ENCODE results near the gene WT1. TPM values are rescaled to one million over a fixed set of nuclear protein-coding genes. Genes with fewer than 3 reads are reported as not detected.
"Not testable (repeated sequence)": the region's sequence is repeated elsewhere in the genome, so short reads cannot be mapped to it uniquely, and the experiment has no call there.

WT1 gene
- polyA plus RNA-seq, 3 donors: 0.28 to 27.1 (median 14.5) TPM

- no peak overlapping the region for H3K27ac ChIP-seq (ENCODE audit: low read depth, low read length)
- WGBS, 3 donors: 21 to 60% (median 57%) methylated on average over 16 of the region's 16 CpGs
Measured at GRCh38 chr11:32400196-32400595, 35.1 kb downstream of the WT1 start.

GRCh38 chr11:32396991-32397390 lies 38.3 kb downstream of the WT1 start:
- WGBS, 3 donors: 71 to 86% (median 85%) methylated on average over 4 of the region's 4 CpGs
- H3K27ac ChIP-seq (ENCODE audit: low read depth, low read length): no peak overlapping the region

- no peak overlapping the region for H3K27ac ChIP-seq (ENCODE audit: low read depth, low read length)
- WGBS, 3 donors: 65 to 82% (median 79%) methylated on average over 7 of the region's 7 CpGs
Measured at GRCh38 chr11:32396331-32396730, 39.0 kb downstream of the WT1 start.

GRCh38 chr11:32395127-32395526 lies 40.2 kb downstream of the WT1 start:
- 50 to 67% (median 63%) methylated on average over 4 of the region's 4 CpGs for WGBS, 3 donors

GRCh38 chr11:32392840-32393239 lies 42.5 kb downstream of the WT1 start:
- 58 to 90% (median 87%) methylated on average over 2 of the region's 2 CpGs for WGBS, 3 donors
- H3K27ac ChIP-seq (ENCODE audit: low read depth, low read length): no peak overlapping the region

More at GRCh38 chr11:32395127-32395526, 40.2 kb downstream of the WT1 start:
- H3K27ac ChIP-seq (ENCODE audit: low read depth, low read length): no peak overlapping the region

GRCh38 chr11:32391956-32392553 lies 43.3 kb downstream of the WT1 start:
- whole genome bisulfite sequencing, 3 donors: 66 to 80% (median 70%) methylated on average over 8 of the region's 8 CpGs
- no peak overlapping the region for H3K27ac ChIP-seq (ENCODE audit: low read depth, low read length)

- WGBS, 3 donors: 51 to 79% (median 77%) methylated on average over 3 of the region's 3 CpGs
- H3K27ac ChIP-seq (ENCODE audit: low read depth, low read length): no peak overlapping the region
Measured at GRCh38 chr11:32391479-32391878, 43.9 kb downstream of the WT1 start.

- H3K27ac ChIP-seq (ENCODE audit: low read depth, low read length): no peak overlapping the region
- WGBS, 3 donors: 81 to 86% (median 85%) methylated on average over 1 of the region's 1 CpG
Measured at GRCh38 chr11:32390712-32391111, 44.6 kb downstream of the WT1 start.

GRCh38 chr11:32388871-32389770 lies 46.2 kb downstream of the WT1 start:
- WGBS, 3 donors: 65 to 73% (median 68%) methylated on average over 10 of the region's 10 CpGs

GRCh38 chr11:32388365-32388764 lies 47.0 kb downstream of the WT1 start:
- 60 to 68% (median 62%) methylated on average over 4 of the region's 4 CpGs for WGBS, 3 donors
- peak overlapping the region; percentile 36 for H3K27ac ChIP-seq (ENCODE audit: low read depth, low read length)

More at GRCh38 chr11:32388871-32389770, 46.2 kb downstream of the WT1 start:
- H3K27ac ChIP-seq (ENCODE audit: low read depth, low read length): no peak overlapping the region

GRCh38 chr11:32387411-32387810 lies 47.9 kb downstream of the WT1 start:
- WGBS, 3 donors: 62 to 84% (median 69%) methylated on average over 4 of the region's 4 CpGs

GRCh38 chr11:32386770-32387377 lies 48.5 kb downstream of the WT1 start:
- no peak overlapping the region for H3K27ac ChIP-seq (ENCODE audit: low read depth, low read length)
- WGBS, 3 donors: 7 to 16% (median 16%) methylated on average over 8 of the region's 8 CpGs

More at GRCh38 chr11:32387411-32387810, 47.9 kb downstream of the WT1 start:
- H3K27ac ChIP-seq (ENCODE audit: low read depth, low read length): no peak overlapping the region

GRCh38 chr11:32385998-32386397 lies 49.3 kb downstream of the WT1 start:
- no peak overlapping the region for H3K27ac ChIP-seq (ENCODE audit: low read depth, low read length)
- WGBS, 3 donors: 20 to 46% (median 35%) methylated on average over 2 of the region's 2 CpGs

- no peak overlapping the region for H3K27ac ChIP-seq (ENCODE audit: low read depth, low read length)
- WGBS, 3 donors: 64 to 68% (median 66%) methylated on average over 10 of the region's 10 CpGs
Measured at GRCh38 chr11:32382339-32383049, 52.8 kb downstream of the WT1 start.

GRCh38 chr11:32381179-32381578 lies 54.2 kb downstream of the WT1 start:
- WGBS, 3 donors: 64 to 89% (median 79%) methylated on average over 7 to 9 of the region's 9 CpGs
- H3K27ac ChIP-seq (ENCODE audit: low read depth, low read length): no peak overlapping the region

- WGBS, 3 donors: 49 to 68% (median 54%) methylated on average over 10 of the region's 10 CpGs
- H3K27ac ChIP-seq (ENCODE audit: low read depth, low read length): no peak overlapping the region
Measured at GRCh38 chr11:32379719-32380118, 55.6 kb downstream of the WT1 start.

GRCh38 chr11:32375826-32376225 lies 59.5 kb downstream of the WT1 start:
- H3K27ac ChIP-seq (ENCODE audit: low read depth, low read length): no peak overlapping the region
- 40 to 65% (median 59%) methylated on average over 1 of the region's 1 CpG for WGBS, 3 donors

GRCh38 chr11:32374261-32374711 lies 61.1 kb downstream of the WT1 start:
- no peak overlapping the region for H3K27ac ChIP-seq (ENCODE audit: low read depth, low read length)
- 33 to 41% (median 38%) methylated on average over 13 of the region's 13 CpGs for WGBS, 3 donors

GRCh38 chr11:32369987-32370386 lies 65.4 kb downstream of the WT1 start:
- H3K27ac ChIP-seq (ENCODE audit: low read depth, low read length): not testable (repeated sequence)

Data from adipose tissue (tissue), 3 donors.